ENCODE measurements around the gene HPCA.

The HPCA gene

DNA sequence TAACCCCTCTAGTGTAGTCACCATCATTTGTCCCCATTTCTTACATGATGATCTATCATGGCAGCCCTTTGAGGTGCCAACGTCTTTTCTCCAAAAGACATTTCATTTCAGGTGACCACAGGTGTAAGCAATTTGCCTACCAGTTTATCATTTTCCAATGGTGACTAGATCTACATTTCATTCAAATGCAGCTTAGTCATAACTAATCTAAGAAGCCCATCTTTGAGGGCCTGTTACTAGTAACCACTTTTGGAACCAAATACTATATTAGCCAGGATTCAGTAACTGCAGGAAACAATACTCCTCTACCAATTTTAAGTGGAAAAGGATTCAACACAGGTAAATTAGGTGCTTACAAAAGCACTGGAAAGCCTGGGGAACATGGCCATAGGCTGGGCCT, 45.5 kb downstream of the HPCA start:
- DNase-seq (ENCODE audit: low spot score) (no peak), FAIRE-seq (no peak)

DNA sequence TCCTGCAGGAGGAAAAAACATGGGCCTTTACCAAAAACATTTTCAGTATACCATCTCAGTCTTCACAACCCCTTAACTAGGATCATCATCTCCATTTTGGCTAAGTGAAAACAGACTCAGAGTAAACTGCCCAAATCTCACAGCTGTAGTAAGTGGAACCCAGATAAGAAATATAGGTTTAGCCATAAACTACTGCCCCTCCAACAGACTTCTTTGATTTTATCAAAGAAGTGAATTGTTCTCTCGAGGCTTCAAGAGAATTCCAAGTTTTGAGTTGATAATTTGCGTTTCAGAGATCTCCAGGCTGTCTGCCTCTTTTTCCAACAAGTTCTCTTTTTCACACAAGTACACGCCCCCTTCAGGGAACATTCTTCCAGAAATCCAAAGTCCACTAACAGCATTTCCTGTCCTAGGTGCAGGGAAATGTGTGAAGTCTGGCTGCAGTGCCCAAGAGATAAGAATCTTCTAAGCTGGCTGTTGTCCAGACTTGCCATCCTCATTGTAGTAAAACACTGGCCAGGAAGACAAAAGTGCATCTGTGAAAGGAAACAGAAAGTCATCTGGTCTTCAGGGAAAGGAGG, 47.5 kb downstream of the HPCA start:
- DNase-seq (ENCODE audit: low spot score): peak; percentile 93
- peak; percentile 87 for FAIRE-seq

DNA sequence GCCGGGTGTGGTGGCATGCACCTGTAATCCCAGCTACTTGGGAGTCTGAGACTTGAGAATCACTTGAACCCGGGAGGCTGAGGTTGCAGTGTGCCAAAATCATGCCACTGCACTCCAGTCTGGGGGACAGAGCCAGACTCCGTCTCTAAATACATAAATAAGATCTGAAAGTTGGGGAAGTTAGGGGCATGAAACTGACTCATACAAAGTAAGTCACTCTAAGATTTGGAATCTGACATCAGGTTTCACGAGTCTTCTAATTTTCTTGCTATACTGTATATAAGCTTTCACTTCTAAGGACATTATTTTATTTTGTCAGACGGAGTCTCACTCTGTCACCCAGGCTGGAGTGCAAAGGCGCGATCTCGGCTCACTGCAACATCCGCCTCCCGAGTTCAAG, 48.2 kb downstream of the HPCA start:
- FAIRE-seq: no peak
- no peak for DNase-seq (ENCODE audit: low spot score)

DNA sequence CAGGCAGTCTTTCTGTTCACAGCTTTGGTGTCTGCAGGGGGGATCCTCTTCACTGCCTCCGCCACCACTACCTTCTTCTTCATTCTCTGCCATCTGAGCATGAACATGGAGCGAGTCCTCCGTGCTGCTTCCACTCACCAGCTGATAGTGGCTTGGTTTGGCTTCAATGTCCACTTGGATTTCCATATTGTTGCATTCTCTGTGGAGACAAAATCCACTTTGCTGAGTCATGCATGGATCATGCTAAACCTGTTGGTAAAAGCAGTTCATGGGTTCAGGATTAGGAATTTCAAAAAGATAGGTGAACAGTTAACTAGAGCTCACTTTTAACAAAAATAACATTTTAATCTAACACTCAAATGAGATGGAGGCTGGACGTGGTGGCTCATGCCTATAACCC, 50.8 kb downstream of the HPCA start:
- DNase-seq (ENCODE audit: low spot score) (peak; percentile 19), FAIRE-seq (no peak)

DNA sequence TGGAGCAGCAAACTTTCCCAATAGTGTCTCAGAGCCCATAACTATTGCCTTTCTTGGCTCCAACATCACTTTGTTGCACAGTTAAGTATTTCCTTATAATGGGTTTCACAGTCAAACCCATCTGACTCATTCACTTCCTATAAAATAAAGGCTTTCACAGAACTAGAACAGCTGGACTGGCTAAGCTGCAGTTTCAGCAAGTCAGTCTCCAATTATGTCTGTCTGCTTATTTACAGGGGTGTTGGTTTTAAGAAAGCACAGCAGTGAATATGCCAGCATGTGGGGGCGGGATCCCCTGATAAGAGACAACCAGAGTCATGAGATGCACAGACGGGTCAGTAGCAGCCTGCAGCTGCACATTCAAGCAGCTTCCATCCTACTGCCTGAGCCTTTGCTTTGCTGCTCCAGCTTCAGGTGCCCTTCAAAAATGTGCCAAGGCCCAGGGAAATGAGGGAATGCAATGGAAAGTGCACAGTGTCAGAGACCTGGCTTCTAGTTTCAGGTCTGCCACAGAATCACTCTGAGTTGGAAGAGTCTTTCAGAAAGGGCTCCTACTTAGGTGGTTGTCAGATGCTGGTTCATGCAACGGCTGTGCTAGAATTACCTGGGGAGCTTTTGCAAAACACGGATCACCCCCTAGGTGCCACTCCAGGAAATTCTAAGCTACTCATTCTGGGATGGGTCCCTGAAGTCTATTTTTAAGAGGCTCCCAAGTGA, 53.5 kb downstream of the HPCA start:
- DNase-seq (ENCODE audit: low spot score) (no peak), FAIRE-seq (no peak)

DNA sequence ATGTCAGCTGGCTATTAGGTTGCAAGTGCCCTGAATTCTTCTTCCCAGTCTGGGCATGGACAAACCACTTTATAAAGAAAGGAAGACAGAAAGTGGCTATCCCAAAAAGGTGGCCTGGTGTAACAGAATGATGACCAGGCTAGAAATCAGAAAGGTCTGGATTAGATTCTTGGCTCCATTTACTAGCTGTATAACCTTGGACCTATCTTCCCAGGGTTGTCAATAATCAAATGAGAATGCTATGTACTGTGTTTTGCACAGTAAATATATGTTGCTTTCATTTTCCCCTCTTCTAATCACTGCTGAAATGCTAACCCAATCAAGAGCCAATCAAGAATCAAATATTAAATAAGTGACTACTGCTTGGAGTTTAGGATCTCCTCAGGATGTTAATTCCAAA, 57.9 kb downstream of the HPCA start:
- FAIRE-seq: no peak

More for the DNA sequence above, 57.9 kb downstream of the HPCA start:
- no peak for DNase-seq (ENCODE audit: low spot score)

All from RCC 7860 (cell line).